Endothelial cell of umbilical vein (primary cell): ENCODE results near the gene MLYCD. TPM values are rescaled to one million over a fixed set of nuclear protein-coding genes. Genes with fewer than 3 reads are reported as not detected.

Source experiments
- BruUV-seq: library from RNA; stranded (reverse); fragments of 400-500 nt; replicated peaks from 2 replicates; lab custom pipeline; 2021; lab: Mats Ljungman, UMichigan
- CTCF ChIA-PET: fragments of 300-600, 350-600 bp; sonication (Branson Sonifier 250); formaldehyde crosslinking; loops from one replicate; lab custom pipeline; 2021; ENCODE audit warnings: antibody characterized with exemption, inconsistent platforms; lab: Charles Lee
- POLR2A ChIA-PET: fragments of 300-600, 350-600 bp; sonication (Branson Sonifier 250); formaldehyde crosslinking; loops from one replicate; lab custom pipeline; 2021; ENCODE audit warnings: antibody characterized with exemption, inconsistent platforms; lab: Charles Lee
- DNase-seq: peaks from one replicate; pipeline ENCODE4 v3.0.0-alpha.2; 2011; ENCODE audit warnings: low read depth, low spot score
- FAIRE-seq: peaks from 2 replicates; lab custom pipeline; 2011; peaks lifted over from hg19 to GRCh38; lab: Jason Lieb, UNC
- H2AFZ ChIP-seq: 2 replicates; pipeline ENCODE4 v1.6.0; 2012; ENCODE audit warnings: low read depth, low read length, control low read depth, inconsistent platforms
- H3K27ac ChIP-seq: 2 replicates; pipeline ENCODE4 v1.5.1; 2011; ENCODE audit warnings: low read depth, mild to moderate bottlenecking, control low read depth, low read length, moderate library complexity; ENCODE audit not compliant: insufficient read depth
- H3K27me3 ChIP-seq, 2 experiments: 2 replicates each; pipeline versions ENCODE4 v1.6.0 to v1.6.1; 2011; ENCODE audit warnings: low read length in 2 of 2, mixed read lengths in 1 of 2; ENCODE audit not compliant: control insufficient read depth in 2 of 2, insufficient read depth in 2 of 2
- H3K36me3 ChIP-seq, 2 experiments: 2 replicates in 1 of 2; 3 replicates in 1 of 2; pipeline ENCODE4 v1.5.1; 2011; ENCODE audit warnings: low read length in 2 of 2, mild to moderate bottlenecking in 1 of 2, moderate library complexity in 1 of 2; ENCODE audit not compliant: control insufficient read depth in 2 of 2, insufficient read depth in 2 of 2; ENCODE audit errors: extremely low read depth in 1 of 2
- H3K4me1 ChIP-seq: 3 replicates; pipeline ENCODE4 v1.5.1; 2011; ENCODE audit warnings: mild to moderate bottlenecking, low read length; ENCODE audit not compliant: control insufficient read depth, insufficient read depth; ENCODE audit errors: extremely low read depth
- H3K4me2 ChIP-seq: 2 replicates; pipeline ENCODE4 v1.6.1; 2011; ENCODE audit warnings: low read length, control low read depth, mixed read lengths; ENCODE audit not compliant: insufficient read depth
- H3K4me3 ChIP-seq, 3 experiments: fragments of 200-600 bp in 1 of 3; sonication (generic), shearing (Covaris generic) in 1 of 3; replicated peaks in 1 of 3; 2 replicates each; pipeline ENCODE4 v1.5.1; 2011 to 2016; ENCODE audit warnings: control low read depth in 3 of 3, low read length in 3 of 3, mild to moderate bottlenecking in 2 of 3, inconsistent platforms in 1 of 3, low read depth in 1 of 3, moderate library complexity in 1 of 3; ENCODE audit not compliant: insufficient read depth in 1 of 3
- H3K79me2 ChIP-seq: 2 replicates; pipeline ENCODE4 v1.6.0; 2012; ENCODE audit warnings: low read length, inconsistent platforms; ENCODE audit not compliant: control insufficient read depth, insufficient read depth
- H3K9ac ChIP-seq: replicated peaks from 2 replicates; pipeline ENCODE3; 2011; ENCODE audit warnings: low read length, control low read depth; ENCODE audit not compliant: insufficient read depth; ENCODE audit errors: extremely low read depth
- H3K9me1 ChIP-seq: replicated peaks from 3 replicates; pipeline ENCODE4 v1.6.0; 2011; ENCODE audit warnings: mild to moderate bottlenecking, low read length; ENCODE audit not compliant: control insufficient read depth, insufficient read depth; ENCODE audit errors: extremely low read depth
- H3K9me3 ChIP-seq: replicated peaks from 2 replicates; pipeline ENCODE4 v1.5.1; 2012; ENCODE audit warnings: low read length, inconsistent platforms; ENCODE audit not compliant: control insufficient read depth, insufficient read depth
- H4K20me1 ChIP-seq: replicated peaks from 2 replicates; pipeline ENCODE3; 2011; ENCODE audit warnings: mild to moderate bottlenecking, low read length; ENCODE audit not compliant: control insufficient read depth, insufficient read depth; ENCODE audit errors: extremely low read depth
- EZH2 ChIP-seq: IDR thresholded peaks from 2 replicates; pipeline ENCODE4 v1.6.1; 2012; ENCODE audit warnings: borderline replicate concordance, low read depth, mild to moderate bottlenecking, moderate library complexity, low read length, inconsistent platforms; ENCODE audit not compliant: severe bottlenecking
- FOS ChIP-seq: IDR thresholded peaks from 2 replicates; pipeline ENCODE4 v1.6.1; 2011; ENCODE audit warnings: mild to moderate bottlenecking, low read length, moderate library complexity, borderline replicate concordance; ENCODE audit not compliant: insufficient read depth
- GATA2 ChIP-seq: IDR thresholded peaks from 2 replicates; pipeline ENCODE4 v1.7.0; 2011; ENCODE audit warnings: low read depth, mild to moderate bottlenecking, moderate library complexity, mixed read lengths, low read length; ENCODE audit not compliant: insufficient read length, insufficient read depth
- JUN ChIP-seq: IDR thresholded peaks from 2 replicates; pipeline ENCODE4 v1.6.1; 2011; ENCODE audit warnings: borderline replicate concordance, low read depth; ENCODE audit not compliant: insufficient read length, insufficient read depth
- MYC ChIP-seq: IDR thresholded peaks from one replicate; pipeline ENCODE4 v1.6.1; 2011; ENCODE audit warnings: mild to moderate bottlenecking, low read depth, low read length
- POLR2A ChIP-seq: IDR thresholded peaks from 2 replicates; pipeline ENCODE4 v1.6.1; 2012; ENCODE audit warnings: low read depth, mild to moderate bottlenecking, control low read depth, low read length
- POLR2AphosphoS5 ChIP-seq: IDR thresholded peaks from 2 replicates; pipeline ENCODE4 v1.6.1; 2012; ENCODE audit warnings: low read depth, mild to moderate bottlenecking, control low read depth, low read length, moderate library complexity; ENCODE audit not compliant: insufficient read depth
- dilution Hi-C: fragments of 300-500 bp; cut with MboI; formaldehyde crosslinking; loops from one replicate; pipeline ENCODE4 v1.15.0; 2019; ENCODE audit warnings: low sequenced_read_pairs; ENCODE audit not compliant: extremely low pct_ligation_motif_present
- intact Hi-C: fragments of 100-400 bp; cut with micrococcal nuclease; formaldehyde crosslinking; loops from one replicate; pipeline ENCODE4 v1.10.0; 2022
- polyA plus RNA-seq, 4 experiments: library from polyadenylated mRNA; depleted of rRNA in 3 of 4; stranded (reverse) in 3 of 4; unstranded in 1 of 4; fragments of >200 nt; gene quantifications; 2 replicates each; pipeline versions ENCODE4 v1.2.1 to v1.2.3, GENCODE V29; 2011 to 2012; ENCODE audit warnings: missing spikeins in 1 of 4
- total RNA-seq: library from RNA; stranded (reverse); gene quantifications from 2 replicates; pipeline ENCODE4 v1.2.3, GENCODE V29; 2021
- TF ChIP-seq, protein P1 (sequence below): IDR thresholded peaks from 2 replicates; pipeline ENCODE4 v1.6.1; 2011; ENCODE audit not compliant: insufficient read depth, insufficient read length
- TF ChIP-seq, protein P2 (sequence below), 2 donors: IDR thresholded peaks; 1 replicate in 1 of 2; 2 replicates in 1 of 2; pipeline ENCODE4 v1.5.1; 2011; ENCODE audit warnings: low read length in 2 of 2, mild to moderate bottlenecking in 2 of 2, moderate library complexity in 2 of 2, control low read depth in 1 of 2, inconsistent platforms in 1 of 2, low read depth in 1 of 2; ENCODE audit not compliant: insufficient read depth in 1 of 2; ENCODE audit errors: extremely low read depth in 1 of 2

MLYCD gene
- total and polyA plus RNA-seq, 2 donors (not counting 3 experiments of a cell fraction or from before 2014, with no cell fraction given) = 2.0 to 3.4 TPM

DNA sequence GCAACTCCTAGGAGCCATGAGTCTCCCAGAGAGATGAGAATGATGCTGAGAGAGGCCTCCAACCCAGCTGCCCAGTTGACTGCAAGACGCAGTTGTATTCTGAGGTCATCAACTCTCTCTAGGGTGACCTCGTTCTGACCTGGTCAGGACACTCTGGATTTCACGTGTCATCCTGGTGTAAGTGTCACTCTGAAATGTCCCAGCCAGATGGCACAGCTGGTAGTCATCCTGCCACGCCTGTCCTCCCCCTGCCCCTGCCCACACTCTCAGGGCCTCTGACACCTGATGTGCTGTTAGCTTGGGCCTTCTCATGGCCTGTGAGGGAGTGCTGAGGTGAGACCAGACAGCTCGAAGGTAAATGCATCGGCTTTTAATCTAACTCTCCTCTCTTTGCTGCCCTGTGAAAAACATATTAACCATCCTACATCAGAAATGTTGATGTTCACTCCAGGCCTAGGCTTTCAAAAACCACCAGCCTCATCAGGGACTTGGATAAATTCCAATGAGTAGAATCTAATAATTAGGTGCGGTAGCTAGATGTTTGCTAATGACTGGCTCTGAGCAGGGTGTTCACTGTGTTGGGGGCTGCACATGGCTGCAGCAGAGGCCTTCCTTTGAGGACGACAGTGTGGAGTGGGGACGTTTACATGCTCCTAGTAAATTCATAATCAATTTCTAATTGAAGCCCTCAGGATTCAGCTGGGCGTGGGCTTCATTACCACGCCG, 13.8 kb downstream of the MLYCD start:
- Histone ChIP-seq H4K20me1 (no peaks in the 10 kb centered on the region), H3K4me1 (no peaks in the 10 kb centered on the region), H3K27me3 (no peaks in the 10 kb centered on the region), H3K27ac (no peak overlapping the region), H3K9me3 (no peaks in the 10 kb centered on the region), H3K36me3 (peaks cover 0 to 19% of the 10 kb centered on the region in 2 experiments), H3K4me3 (no peak overlapping the region), H3K79me2 (no peaks in the 10 kb centered on the region), H3K9me1 (no peaks in the 10 kb centered on the region), H3K4me2 (no peak overlapping the region), H3K9ac (no peak overlapping the region), H2AFZ (peak overlapping the region; percentile 39)
- dilution Hi-C loops (no loop called here), intact Hi-C loops (no loop called here)
- BruUV-seq = no TSS peak
- TF ChIP-seq GATA2 = no peak
- TF ChIP-seq MYC = no peak
- TF ChIP-seq EZH2 = no peak
- no peak for TF ChIP-seq FOS
- TF ChIP-seq, protein P1, sequence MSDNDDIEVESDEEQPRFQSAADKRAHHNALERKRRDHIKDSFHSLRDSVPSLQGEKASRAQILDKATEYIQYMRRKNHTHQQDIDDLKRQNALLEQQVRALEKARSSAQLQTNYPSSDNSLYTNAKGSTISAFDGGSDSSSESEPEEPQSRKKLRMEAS = no peak
- TF ChIP-seq, protein P2, sequence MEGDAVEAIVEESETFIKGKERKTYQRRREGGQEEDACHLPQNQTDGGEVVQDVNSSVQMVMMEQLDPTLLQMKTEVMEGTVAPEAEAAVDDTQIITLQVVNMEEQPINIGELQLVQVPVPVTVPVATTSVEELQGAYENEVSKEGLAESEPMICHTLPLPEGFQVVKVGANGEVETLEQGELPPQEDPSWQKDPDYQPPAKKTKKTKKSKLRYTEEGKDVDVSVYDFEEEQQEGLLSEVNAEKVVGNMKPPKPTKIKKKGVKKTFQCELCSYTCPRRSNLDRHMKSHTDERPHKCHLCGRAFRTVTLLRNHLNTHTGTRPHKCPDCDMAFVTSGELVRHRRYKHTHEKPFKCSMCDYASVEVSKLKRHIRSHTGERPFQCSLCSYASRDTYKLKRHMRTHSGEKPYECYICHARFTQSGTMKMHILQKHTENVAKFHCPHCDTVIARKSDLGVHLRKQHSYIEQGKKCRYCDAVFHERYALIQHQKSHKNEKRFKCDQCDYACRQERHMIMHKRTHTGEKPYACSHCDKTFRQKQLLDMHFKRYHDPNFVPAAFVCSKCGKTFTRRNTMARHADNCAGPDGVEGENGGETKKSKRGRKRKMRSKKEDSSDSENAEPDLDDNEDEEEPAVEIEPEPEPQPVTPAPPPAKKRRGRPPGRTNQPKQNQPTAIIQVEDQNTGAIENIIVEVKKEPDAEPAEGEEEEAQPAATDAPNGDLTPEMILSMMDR (IDR thresholded peaks at IDR 0.05; ENCODE audit: extremely low read depth in 1 of 2, insufficient read depth in 1 of 2, low read depth in 1 of 2, low read length in 2 of 2) = no peak
- no peak for TF ChIP-seq POLR2AphosphoS5
- no peak for TF ChIP-seq JUN
- no peak for TF ChIP-seq POLR2A
- FAIRE-seq (no peak), DNase-seq (no peak)
- POLR2A ChIA-PET = no interaction called here
- CTCF ChIA-PET = interaction anchor here (1.2 to 2.9 kb wide), 3 partner anchors 9 to 13 kb away, joined by 4 to 14 read pairs (median 4); no protein-coding TSS in a partner anchor
